Omental fat pad (tissue), 4 donors: Measurements from ENCODE around the gene QSOX1. TPM values are rescaled to one million over a fixed set of nuclear protein-coding genes. Genes with fewer than 3 reads are reported as not detected.

Experiments
- ATAC-seq: fragments of 150-250 bp; one replicate; pipeline ENCODE4 v1.9.1; 2016; ENCODE audit warnings: mild to moderate bottlenecking, moderate library complexity; ENCODE audit not compliant: low FRiP score
- DNase-seq: peaks from one replicate; pipeline ENCODE4 v3.0.0-alpha.2; 2019; ENCODE audit warnings: low spot score
- CTCF ChIP-seq, 3 donors: fragments of 450-650 bp; IDR thresholded peaks; one replicate each; pipeline ENCODE4 v1.5.1; 2016 to 2017; ENCODE audit warnings: antibody characterized with exemption in 3 of 3, mild to moderate bottlenecking in 3 of 3, moderate library complexity in 2 of 3
- total RNA-seq, 4 donors: library from RNA; depleted of rRNA; stranded (reverse); fragments of >200 nt; gene quantifications; one replicate each; pipeline ENCODE4 v1.1.0, GENCODE V29; 2016

QSOX1 gene
- total RNA-seq, 4 donors from 2014 or later, result 90.1 to 130 (median 98.4) TPM

DNA sequence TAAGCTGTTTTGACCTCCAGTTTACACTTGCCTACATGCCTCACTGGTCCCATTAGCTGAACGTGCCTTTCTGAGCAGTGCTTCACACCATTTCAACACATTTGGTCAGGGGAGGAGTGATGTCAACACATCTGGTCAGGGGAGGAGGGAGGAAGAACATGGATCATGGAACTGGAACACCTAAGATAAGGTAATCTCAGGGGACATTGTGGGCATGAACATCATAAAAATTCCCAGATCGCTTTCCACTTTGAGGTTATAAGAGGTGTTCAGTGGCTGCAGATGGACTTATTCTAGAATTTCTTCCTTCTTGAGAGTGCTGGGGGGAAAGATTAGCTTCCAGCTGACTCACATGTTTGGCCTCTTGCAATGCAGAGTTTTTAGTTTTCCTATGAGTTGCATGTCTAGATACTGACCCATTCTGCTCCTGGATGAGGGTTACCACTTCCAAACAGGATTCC lies 2.0 kb downstream of the QSOX1 start:
- no peak for ATAC-seq
- no peak for DNase-seq
- no peak for TF ChIP-seq CTCF (IDR thresholded peaks at IDR 0.05)

DNA sequence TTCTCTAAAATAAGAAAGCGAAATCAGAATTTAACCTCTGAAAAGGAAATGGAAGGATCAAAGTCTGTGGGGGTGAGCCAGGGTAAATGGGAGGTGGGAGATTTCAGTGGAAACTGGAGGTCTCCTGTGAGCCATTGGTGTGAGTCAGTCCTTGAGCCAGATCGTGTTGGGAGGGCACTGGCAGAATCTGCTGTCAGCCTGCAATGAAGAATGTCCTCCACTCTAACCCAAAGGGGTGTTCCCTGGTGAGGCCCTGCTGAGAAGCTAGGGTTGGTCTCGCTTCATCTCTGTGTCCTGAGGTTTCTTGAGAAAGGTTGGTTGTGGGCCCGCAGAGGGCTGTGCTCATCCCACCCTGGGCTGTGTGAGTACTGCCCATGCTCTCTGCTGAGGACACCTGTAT lies 2.4 kb downstream of the QSOX1 start:
- DNase-seq (no peak), ATAC-seq (no peak)
- TF ChIP-seq CTCF (IDR thresholded peaks at IDR 0.05), result no peak

DNA sequence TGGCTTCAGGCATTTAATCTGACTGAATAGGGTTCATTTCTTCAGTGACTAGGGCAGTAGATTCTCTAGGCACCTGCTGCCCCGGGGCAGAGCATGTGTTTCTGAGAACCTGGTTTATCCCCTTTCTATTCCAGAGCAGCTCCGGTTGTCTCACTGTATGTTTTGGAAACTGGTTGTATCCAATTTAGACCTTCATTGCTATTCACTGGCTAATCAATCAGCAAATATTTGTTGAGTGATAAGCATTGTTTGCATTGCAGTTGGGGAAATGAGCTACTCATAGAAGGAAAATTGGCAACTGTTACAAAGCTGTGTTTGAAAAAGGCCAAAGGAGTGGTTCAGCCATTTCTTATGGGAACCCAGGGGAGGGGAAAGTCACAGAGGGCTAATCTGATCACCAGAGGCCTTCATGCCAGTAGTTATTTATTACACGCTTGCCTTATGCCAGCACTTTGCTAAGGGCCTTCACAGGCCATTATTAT lies 2.9 kb downstream of the QSOX1 start:
- ATAC-seq (no peak), DNase-seq (no peak)
- TF ChIP-seq CTCF (IDR thresholded peaks at IDR 0.05), result no peak

DNA sequence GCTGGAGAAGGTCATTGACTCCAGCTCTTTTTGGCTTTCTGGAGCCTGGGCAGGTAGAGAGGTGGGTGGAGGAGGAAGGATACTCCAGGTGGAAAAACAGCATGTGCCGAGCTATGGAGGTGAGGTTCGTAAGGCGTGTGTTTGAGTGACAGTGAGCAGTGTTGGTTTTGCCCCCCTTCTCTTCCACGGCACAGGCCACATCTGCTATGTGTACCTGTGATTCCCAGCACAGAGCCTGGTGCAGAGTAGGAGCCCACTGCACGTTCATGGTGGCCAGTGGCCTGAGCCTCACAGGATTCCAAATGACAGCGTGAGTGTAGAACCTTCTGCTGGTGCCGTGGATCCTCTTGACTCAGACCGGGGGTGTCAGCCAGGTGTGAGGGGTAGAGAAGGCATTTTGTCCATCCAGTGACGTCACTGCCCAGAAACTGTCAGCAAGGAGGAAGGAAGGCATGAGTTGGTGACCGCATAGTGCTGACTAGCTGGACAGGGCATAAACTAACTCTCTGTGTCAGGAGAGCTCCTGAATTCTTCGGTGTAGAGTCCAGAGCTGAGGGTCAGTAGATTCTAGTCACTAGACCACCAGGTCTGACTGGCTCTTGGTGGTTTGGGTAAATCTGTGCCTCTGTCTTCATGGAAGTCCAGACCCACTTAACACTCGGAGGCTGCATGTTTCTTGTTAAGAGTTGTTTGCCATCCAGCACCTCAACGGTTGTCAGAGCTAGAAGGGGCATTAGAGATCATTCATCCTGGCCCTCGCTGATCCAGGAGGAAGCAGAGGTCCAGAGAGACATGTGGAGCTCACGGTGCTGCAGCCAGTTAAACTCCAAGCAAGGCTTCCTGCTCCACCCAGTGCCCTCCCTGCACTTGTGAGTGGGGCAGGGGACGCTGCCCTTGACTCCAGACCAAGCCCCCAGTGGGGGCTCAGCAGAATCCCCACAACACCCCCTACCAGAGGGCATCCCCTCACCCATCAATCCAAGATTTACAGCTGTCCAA lies 3.8 kb downstream of the QSOX1 start:
- ATAC-seq (no peak), DNase-seq (no peak)
- TF ChIP-seq CTCF (IDR thresholded peaks at IDR 0.05), result no peak

DNA sequence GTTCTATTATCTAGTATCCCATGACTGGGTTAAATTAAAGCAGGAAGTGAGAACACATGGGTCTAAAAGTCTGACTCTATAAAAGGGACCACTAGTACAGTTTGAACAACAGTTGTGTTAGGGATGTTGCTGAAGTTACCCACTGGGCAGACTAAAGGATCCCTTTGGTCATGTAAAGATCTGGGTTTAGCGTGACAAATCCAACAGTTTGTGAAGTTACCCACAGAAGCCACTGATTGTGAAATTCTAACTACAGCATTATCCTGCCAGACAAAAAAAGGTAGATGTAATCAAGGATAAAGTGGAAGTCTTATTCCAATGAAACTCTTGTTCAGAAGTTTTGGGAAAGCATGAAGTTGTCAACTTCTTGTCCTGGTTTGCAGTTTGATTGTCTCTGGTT lies 5.7 kb downstream of the QSOX1 start:
- DNase-seq, result no peak
- TF ChIP-seq CTCF (IDR thresholded peaks at IDR 0.05), result no peak
- ATAC-seq, result no peak

DNA sequence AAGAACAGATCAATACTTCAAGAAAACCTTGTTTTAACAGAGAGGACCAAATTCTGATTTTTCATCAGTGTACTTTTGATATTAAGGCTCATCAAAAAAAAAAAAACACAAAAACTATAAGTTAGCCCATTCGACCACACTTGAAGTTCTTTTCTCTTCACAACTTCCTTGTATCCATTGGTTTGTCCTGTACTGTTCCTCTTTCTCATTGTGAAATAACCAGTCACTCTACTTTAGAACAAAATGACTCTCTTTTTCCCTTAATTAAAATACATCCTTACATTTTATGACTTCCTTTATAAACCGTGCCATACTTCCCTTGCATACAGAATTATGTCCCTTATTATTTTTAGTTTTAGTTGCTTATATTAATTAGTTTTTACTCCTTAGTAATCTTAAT lies 8.4 kb downstream of the QSOX1 start:
- TF ChIP-seq CTCF (IDR thresholded peaks at IDR 0.05), result no peak
- no peak for DNase-seq
- no peak for ATAC-seq

- ATAC-seq (no peak), DNase-seq (no peak)
- no peak for TF ChIP-seq CTCF (IDR thresholded peaks at IDR 0.05)
Measured at GRCh38 chr1:180165096-180165495, 10.4 kb downstream of the QSOX1 start.
